Small intestine (tissue), 7 donors: ENCODE results near the gene TRIO. TPM values are rescaled to one million over a fixed set of nuclear protein-coding genes. Genes with fewer than 3 reads are reported as not detected.

ENCODE experiments used
- DNase-seq, 2 donors: peaks; one replicate each; pipeline versions ENCODE4 v3.0.0 to v3.0.0-alpha.2; 2013
- FAIRE-seq: peaks from 2 replicates; lab custom pipeline; 2012; peaks lifted over from hg19 to GRCh38; lab: Jason Lieb, UNC
- H3K27ac ChIP-seq, 3 donors: one replicate each; pipeline ENCODE4 v1.5.1; 2013; ENCODE audit warnings: low read length in 2 of 3, mild to moderate bottlenecking in 2 of 3, control low read depth in 1 of 3, inconsistent platforms in 1 of 3, low read depth in 1 of 3, moderate library complexity in 1 of 3
- H3K27me3 ChIP-seq, 3 donors: one replicate each; pipeline ENCODE4 v1.6.1; 2013; ENCODE audit warnings: low read length in 3 of 3, inconsistent platforms in 1 of 3; ENCODE audit not compliant: control insufficient read depth in 3 of 3, insufficient read depth in 3 of 3
- H3K36me3 ChIP-seq, 3 donors: one replicate each; pipeline ENCODE4 v1.6.1; 2013; ENCODE audit warnings: low read length in 3 of 3, inconsistent platforms in 1 of 3, low read depth in 1 of 3, mild to moderate bottlenecking in 1 of 3, moderate library complexity in 1 of 3; ENCODE audit not compliant: control insufficient read depth in 3 of 3, insufficient read depth in 2 of 3
- H3K4me1 ChIP-seq, 3 donors: one replicate each; pipeline ENCODE4 v1.6.1; 2013; ENCODE audit warnings: low read length in 2 of 3, inconsistent platforms in 1 of 3, low read depth in 1 of 3, mild to moderate bottlenecking in 1 of 3, moderate library complexity in 1 of 3; ENCODE audit not compliant: control insufficient read depth in 3 of 3, insufficient read depth in 2 of 3
- H3K4me3 ChIP-seq, 3 donors: one replicate each; pipeline ENCODE4 v1.5.1; 2013; ENCODE audit warnings: low read length in 3 of 3, control low read depth in 1 of 3, inconsistent platforms in 1 of 3, low read depth in 1 of 3, mild to moderate bottlenecking in 1 of 3, moderate library complexity in 1 of 3
- H3K9me3 ChIP-seq, 2 donors: one replicate each; pipeline ENCODE4 v1.6.1; 2013; ENCODE audit warnings: low read depth in 1 of 2, low read length in 1 of 2; ENCODE audit not compliant: control insufficient read depth in 2 of 2, insufficient read depth in 1 of 2
- WGBS, 3 donors: extraction: QIAGEN DNeasy Blood & Tissue Kit; methylation state at CpG; one replicate each; pipeline ENCODE4 v1.1.7; 2013; 5-methylcytosine and 5-hydroxymethylcytosine counted together
- polyA plus RNA-seq, 4 donors: library from polyadenylated mRNA; stranded (reverse) in 3 of 4; unstranded in 1 of 4; fragments of 200-250 nt in 3 of 4; fragments of 120-200 nt in 1 of 4; gene quantifications; one replicate each; pipeline versions ENCODE4 v1.2.1 to v1.2.3, GENCODE V29; 2013
- donor health status: healthy with polysubstance abuse.
- donor health status: control.
- donor health status: control.
- donor health status: Bipolar disorder and iron deficiency.
- donor health status: healthy.

Gene TRIO
- polyA plus RNA-seq, 4 donors: 13.2 to 50.8 (median 23.3) TPM

GRCh38 chr5:14487897-14488570 is 344.9 kb downstream of the TRIO start:
- Histone ChIP-seq H3K27ac (no peak overlapping the region), H3K9me3 (no peaks in the 10 kb centered on the region), H3K27me3 (no peaks in the 10 kb centered on the region), H3K4me3 (no peak overlapping the region), H3K4me1 (peaks cover 0 to 4% (median 0%) of the 10 kb centered on the region in 3 donors), H3K36me3 (peaks cover 0 to 77% (median 14%) of the 10 kb centered on the region in 3 donors)
- FAIRE-seq: no peak
- WGBS, 3 donors: 93 to 98% (median 94%) methylated on average over 44 to 60 of the region's 60 CpGs
- no peak for DNase-seq

GRCh38 chr5:14488709-14489108 is 345.6 kb downstream of the TRIO start:
- no peaks in the 10 kb centered on the region for H3K9me3 ChIP-seq
- WGBS, 3 donors: 89 to 95% (median 94%) methylated on average over 11 of the region's 11 CpGs
- no peak for DNase-seq
- H3K36me3 ChIP-seq: peaks cover 0 to 75% (median 14%) of the 10 kb centered on the region in 3 donors
- no peak overlapping the region for H3K27ac ChIP-seq
- no peak for FAIRE-seq
- H3K4me1 ChIP-seq: peaks cover 0 to 2% (median 0%) of the 10 kb centered on the region in 3 donors
- no peak overlapping the region for H3K4me3 ChIP-seq
- no peaks in the 10 kb centered on the region for H3K27me3 ChIP-seq

- Histone ChIP-seq H3K27ac (no peak overlapping the region), H3K36me3 (peaks cover 0 to 76% (median 12%) of the 10 kb centered on the region in 3 donors), H3K4me3 (no peak overlapping the region), H3K4me1 (peaks cover 0 to 2% (median 0%) of the 10 kb centered on the region in 3 donors), H3K27me3 (no peaks in the 10 kb centered on the region), H3K9me3 (no peaks in the 10 kb centered on the region)
- FAIRE-seq (no peak), DNase-seq (peak in 1 of 2 donors; percentile 9)
- 89 to 90% (median 89%) methylated on average over 5 of the region's 5 CpGs for WGBS, 3 donors
These were observed 346.5 kb downstream of the TRIO start for GRCh38 chr5:14489643-14490042.

GRCh38 chr5:14490309-14490711 is 347.2 kb downstream of the TRIO start:
- FAIRE-seq (no peak), DNase-seq (peak in 1 of 2 donors; percentile 31)
- Histone ChIP-seq H3K4me3 (no peak overlapping the region), H3K4me1 (peaks cover 0 to 2% (median 0%) of the 10 kb centered on the region in 3 donors), H3K27ac (no peak overlapping the region), H3K9me3 (no peaks in the 10 kb centered on the region), H3K36me3 (peaks cover 0 to 76% (median 7%) of the 10 kb centered on the region in 3 donors), H3K27me3 (no peaks in the 10 kb centered on the region)
- WGBS, 3 donors: 62 to 78% (median 68%) methylated on average over 2 of the region's 2 CpGs

- DNase-seq (no peak), FAIRE-seq (no peak)
- H3K4me1 ChIP-seq: peaks cover 0 to 2% (median 0%) of the 10 kb centered on the region in 3 donors
- H3K36me3 ChIP-seq: peaks cover 0 to 74% (median 5%) of the 10 kb centered on the region in 3 donors
- H3K4me3 ChIP-seq: no peak overlapping the region
- WGBS, 3 donors: 87 to 95% (median 92%) methylated on average over 21 of the region's 21 CpGs
- no peaks in the 10 kb centered on the region for H3K27me3 ChIP-seq
- no peak overlapping the region for H3K27ac ChIP-seq
- no peaks in the 10 kb centered on the region for H3K9me3 ChIP-seq
These were observed 348.1 kb downstream of the TRIO start for GRCh38 chr5:14491015-14491915.

GRCh38 chr5:14492331-14492964 is 349.3 kb downstream of the TRIO start:
- no peaks in the 10 kb centered on the region for H3K27me3 ChIP-seq
- 87 to 92% (median 91%) methylated on average over 21 of the region's 21 CpGs for WGBS, 3 donors
- DNase-seq (no peak), FAIRE-seq (no peak)
- H3K4me1 ChIP-seq: peaks cover 0 to 2% (median 0%) of the 10 kb centered on the region in 3 donors
- no peak overlapping the region for H3K4me3 ChIP-seq
- peaks cover 0 to 73% (median 5%) of the 10 kb centered on the region in 3 donors for H3K36me3 ChIP-seq
- no peaks in the 10 kb centered on the region for H3K9me3 ChIP-seq
- no peak overlapping the region for H3K27ac ChIP-seq

- Histone ChIP-seq H3K4me1 (peaks cover 0 to 2% (median 0%) of the 10 kb centered on the region in 3 donors), H3K9me3 (no peaks in the 10 kb centered on the region), H3K36me3 (peaks cover 0 to 73% (median 3%) of the 10 kb centered on the region in 3 donors), H3K27ac (no peak overlapping the region), H3K27me3 (no peaks in the 10 kb centered on the region), H3K4me3 (no peak overlapping the region)
- DNase-seq (no peak), FAIRE-seq (no peak)
- WGBS, 3 donors: 73 to 81% (median 77%) methylated on average over 5 of the region's 5 CpGs
These were observed 352.2 kb downstream of the TRIO start for GRCh38 chr5:14495301-14495700.

GRCh38 chr5:14497311-14497710 is 354.2 kb downstream of the TRIO start:
- no peak overlapping the region for H3K27ac ChIP-seq
- H3K9me3 ChIP-seq: no peaks in the 10 kb centered on the region
- peaks cover 0 to 72% (median 3%) of the 10 kb centered on the region in 3 donors for H3K36me3 ChIP-seq
- FAIRE-seq (no peak), DNase-seq (no peak)
- 93 to 94% (median 94%) methylated on average over 7 of the region's 7 CpGs for WGBS, 3 donors
- no peaks in the 10 kb centered on the region for H3K4me1 ChIP-seq
- H3K4me3 ChIP-seq: no peak overlapping the region
- H3K27me3 ChIP-seq: no peaks in the 10 kb centered on the region
